K562 (cell line): ENCODE results near the gene CD46. TPM values are rescaled to one million over a fixed set of nuclear protein-coding genes. Genes with fewer than 3 reads are reported as not detected.

ENCODE experiments used
- ARID1B ChIP-seq: fragments of 450-650 bp; IDR thresholded peaks from 2 replicates; pipeline ENCODE4 v1.6.1; 2016; ENCODE audit warnings: antibody characterized with exemption, mild to moderate bottlenecking, inconsistent platforms
- ARNT ChIP-seq, 2 experiments: fragments of 450-650 bp; IDR thresholded peaks; 2 replicates each; pipeline ENCODE4 v1.6.1; 2016; ENCODE audit warnings: mild to moderate bottlenecking in 1 of 2
- CAMTA2 ChIP-seq: fragments of 250-450 bp; sonication (Bioruptor Pico); conservative IDR thresholded peaks from 2 replicates; pipeline ENCODE4 v1.5.1; 2022
- CEBPZ ChIP-seq: fragments of 150-350 bp; IDR thresholded peaks from 2 replicates; pipeline ENCODE4 v1.6.1; 2014; ENCODE audit warnings: low read depth, mild to moderate bottlenecking, low read length, borderline replicate concordance
- DPF2 ChIP-seq: fragments of 450-650 bp; IDR thresholded peaks from 2 replicates; pipeline ENCODE4 v1.6.1; 2016
- ELF2 ChIP-seq: fragments of 250-450 bp; sonication (Bioruptor Pico); IDR thresholded peaks from 2 replicates; pipeline ENCODE4 v1.5.0; 2021; ENCODE audit warnings: mild to moderate bottlenecking
- LEF1 ChIP-seq: fragments of 450-650 bp; IDR thresholded peaks from 2 replicates; pipeline ENCODE4 v1.6.1; 2016; ENCODE audit warnings: mild to moderate bottlenecking
- MED1 ChIP-seq: sonication (generic); formaldehyde crosslinking; IDR thresholded peaks from 2 replicates; pipeline ENCODE4 v1.8.1; 2023; ENCODE audit warnings: missing genetic modification reagents, borderline replicate concordance
- NEUROD1 ChIP-seq: fragments of 150-350 bp; IDR thresholded peaks from 2 replicates; pipeline ENCODE4 v1.6.1; 2014; ENCODE audit warnings: borderline replicate concordance, low read length, low read depth; ENCODE audit not compliant: partially characterized antibody
- NR1H2 ChIP-seq: sonication (generic); formaldehyde crosslinking; IDR thresholded peaks from 2 replicates; pipeline ENCODE4 v1.4.0; 2020; ENCODE audit warnings: mild to moderate bottlenecking, missing genetic modification reagents
- NR3C1 ChIP-seq: sonication (generic); formaldehyde crosslinking; IDR thresholded peaks from 2 replicates; pipeline ENCODE4 v1.8.1; 2022; ENCODE audit warnings: missing genetic modification reagents
- OTX1 ChIP-seq: fragments of 450-650 bp; formaldehyde crosslinking; IDR thresholded peaks from 2 replicates; pipeline ENCODE4 v1.4.0; 2022; ENCODE audit warnings: mild to moderate bottlenecking
- RUNX1 ChIP-seq: sonication (generic); IDR thresholded peaks from 2 replicates; pipeline ENCODE4 v1.6.1; 2016; ENCODE audit warnings: antibody characterized with exemption, low read depth
- SETDB1 ChIP-seq: IDR thresholded peaks from one replicate; pipeline ENCODE4 v1.6.1; 2012; ENCODE audit warnings: low read length, control low read depth, inconsistent platforms
- SMARCA5 ChIP-seq: fragments of 450-650 bp; IDR thresholded peaks from 2 replicates; pipeline ENCODE4 v1.6.1; 2016
- SMARCC2 ChIP-seq: fragments of 450-650 bp; IDR thresholded peaks from 2 replicates; pipeline ENCODE4 v1.6.1; 2017; ENCODE audit warnings: antibody characterized with exemption, moderate library complexity, mild to moderate bottlenecking, low read depth
- SNAPC5 ChIP-seq: fragments of 250-450 bp; sonication (Bioruptor Pico); IDR thresholded peaks from 2 replicates; pipeline ENCODE4 v1.8.0; 2021; ENCODE audit warnings: moderate library complexity, mild to moderate bottlenecking, inconsistent platforms
- TAF9B ChIP-seq: fragments of 450-650 bp; IDR thresholded peaks from 2 replicates; pipeline ENCODE4 v1.6.1; 2018; ENCODE audit warnings: mild to moderate bottlenecking; ENCODE audit not compliant: partially characterized antibody
- TAL1 ChIP-seq: fragments of 450-650 bp; IDR thresholded peaks from 2 replicates; pipeline ENCODE4 v1.6.1; 2016; ENCODE audit warnings: mild to moderate bottlenecking
- ZBTB43 ChIP-seq: sonication (generic); formaldehyde crosslinking; IDR thresholded peaks from 2 replicates; pipeline ENCODE4 v1.8.0; 2023; ENCODE audit warnings: mild to moderate bottlenecking, missing genetic modification reagents
- ZFP30 ChIP-seq: fragments of 250-450 bp; sonication (Bioruptor Pico); IDR thresholded peaks from 2 replicates; pipeline ENCODE4 v1.8.0; 2022; ENCODE audit warnings: moderate library complexity, mild to moderate bottlenecking, inconsistent platforms, borderline replicate concordance
- ZNF384 ChIP-seq: IDR thresholded peaks from 2 replicates; pipeline ENCODE4 v1.6.1; 2012; ENCODE audit warnings: low read depth, low read length, improper control_type of control experiment
- ZNF431 ChIP-seq: sonication (generic); formaldehyde crosslinking; IDR thresholded peaks from 2 replicates; pipeline ENCODE4 v1.8.0; 2022; ENCODE audit warnings: mild to moderate bottlenecking, missing genetic modification reagents
- ZNF740 ChIP-seq, 3 experiments: fragments of 200-800 bp in 1 of 3; sonication (Bioruptor generic) in 1 of 3; sonication (generic) in 1 of 3; formaldehyde crosslinking in 1 of 3; IDR thresholded peaks; 2 replicates each; pipeline versions ENCODE4 v1.6.1 to v1.8.0; 2016 to 2022; ENCODE audit warnings: mild to moderate bottlenecking in 2 of 3, missing compliant biosample characterization in 2 of 3, missing genetic modification characterization in 2 of 3, missing genetic modification reagents in 1 of 3
- ZNF785 ChIP-seq: fragments of 250-450 bp; sonication (Bioruptor Pico); IDR thresholded peaks from 2 replicates; pipeline ENCODE4 v1.4.0; 2020; ENCODE audit warnings: mild to moderate bottlenecking
- polyA plus RNA-seq, 8 experiments: library from polyadenylated mRNA; depleted of rRNA in 4 of 8; stranded (reverse) in 5 of 8; unstranded in 3 of 8; fragments of >200 nt; fragmentation: Nextera tagmentation in 2 of 8; fragmentation: Illumina TruSeq in 1 of 8; extraction: Ambion mirVana in 2 of 8; extraction: Trizol in 1 of 8; gene quantifications; 2 replicates each; pipeline versions ENCODE4 v1.2.1 to v1.2.3, GENCODE V29; 2011 to 2014; ENCODE audit warnings: inconsistent platforms in 1 of 8, missing spikeins in 1 of 8
- total RNA-seq, 7 experiments: library from RNA; depleted of rRNA in 6 of 7; stranded (reverse); fragments of >200 nt in 6 of 7; fragmentation: Illumina TruSeq in 2 of 7; extraction: Trizol in 2 of 7; gene quantifications; 2 replicates each; pipeline versions ENCODE4 v1.2.1 to v1.2.3, GENCODE V29; 2011 to 2021; ENCODE audit warnings: low replicate concordance in 1 of 7

CD46 gene
- total and polyA plus RNA-seq, 9 of the 15 experiments (the other 6 are each of a cell fraction or from before 2014, with no cell fraction given) = 87.9 to 374 (median 156) TPM

GRCh38 chr1:207745839-207746767 is 5.8 kb upstream of the CD46 start (continued):
- TF ChIP-seq NR1H2 (CRISPR knock-in tag) = no peak
- TF ChIP-seq ELF2 (CRISPR knock-in tag) = no peak
- no peak for TF ChIP-seq CAMTA2 (CRISPR knock-in tag)
- TF ChIP-seq SMARCC2 = peak; percentile 40; the same call in 1 of the 2 replicates
- TF ChIP-seq ARNT (IDR thresholded peaks at IDR 0.05) = no peak; a peak in 1 of 4 replicates
- peak; percentile 82 for TF ChIP-seq TAL1
- TF ChIP-seq NEUROD1 = no peak
- peak; percentile 54; the same call in 1 of the 2 replicates for TF ChIP-seq LEF1
- TF ChIP-seq ARID1B = peak; percentile 88
- no peak for TF ChIP-seq ZFP30 (CRISPR knock-in tag)
- no peak for TF ChIP-seq TAF9B
- TF ChIP-seq SNAPC5 = no peak
- no peak for TF ChIP-seq MED1 (CRISPR knock-in tag)
- no peak for TF ChIP-seq ZNF431 (CRISPR knock-in tag)
- no peak for TF ChIP-seq NR3C1 (CRISPR knock-in tag)
- no peak for TF ChIP-seq CEBPZ
- 0 out of 2 replicates have a peak, but pooled peaks have one; percentile 15 for TF ChIP-seq SMARCA5
- TF ChIP-seq ZBTB43 (CRISPR knock-in tag) = no peak
- no peak for TF ChIP-seq RUNX1
- TF ChIP-seq SETDB1 = no peak
- no peak for TF ChIP-seq ZNF384
- TF ChIP-seq DPF2 = peak; percentile 92
- no peak for TF ChIP-seq OTX1 (CRISPR knock-in tag)
- TF ChIP-seq ZNF740 (CRISPR knock-in tag; IDR thresholded peaks at IDR 0.05) = no peak
- TF ChIP-seq ZNF740 (tag; IDR thresholded peaks at IDR 0.05) = no peak
- TF ChIP-seq ZNF785 (CRISPR knock-in tag) = no peak
